Endothelial cell of umbilical vein (primary cell): ENCODE results near the gene ADAMTSL2. TPM values are rescaled to one million over a fixed set of nuclear protein-coding genes. Genes with fewer than 3 reads are reported as not detected.

Source experiments
- BruUV-seq: library from RNA; stranded (reverse); fragments of 400-500 nt; replicated peaks from 2 replicates; lab custom pipeline; 2021; lab: Mats Ljungman, UMichigan
- CTCF ChIA-PET: fragments of 300-600, 350-600 bp; sonication (Branson Sonifier 250); formaldehyde crosslinking; loops from one replicate; lab custom pipeline; 2021; ENCODE audit warnings: antibody characterized with exemption, inconsistent platforms; lab: Charles Lee
- POLR2A ChIA-PET: fragments of 300-600, 350-600 bp; sonication (Branson Sonifier 250); formaldehyde crosslinking; loops from one replicate; lab custom pipeline; 2021; ENCODE audit warnings: antibody characterized with exemption, inconsistent platforms; lab: Charles Lee
- DNase-seq: peaks from one replicate; pipeline ENCODE4 v3.0.0-alpha.2; 2011; ENCODE audit warnings: low read depth, low spot score
- FAIRE-seq: peaks from 2 replicates; lab custom pipeline; 2011; peaks lifted over from hg19 to GRCh38; lab: Jason Lieb, UNC
- H2AFZ ChIP-seq: 2 replicates; pipeline ENCODE4 v1.6.0; 2012; ENCODE audit warnings: low read depth, low read length, control low read depth, inconsistent platforms
- H3K27ac ChIP-seq: 2 replicates; pipeline ENCODE4 v1.5.1; 2011; ENCODE audit warnings: low read depth, mild to moderate bottlenecking, control low read depth, low read length, moderate library complexity; ENCODE audit not compliant: insufficient read depth
- H3K27me3 ChIP-seq, 2 experiments: 2 replicates each; pipeline versions ENCODE4 v1.6.0 to v1.6.1; 2011; ENCODE audit warnings: low read length in 2 of 2, mixed read lengths in 1 of 2; ENCODE audit not compliant: control insufficient read depth in 2 of 2, insufficient read depth in 2 of 2
- H3K36me3 ChIP-seq, 2 experiments: 2 replicates in 1 of 2; 3 replicates in 1 of 2; pipeline ENCODE4 v1.5.1; 2011; ENCODE audit warnings: low read length in 2 of 2, mild to moderate bottlenecking in 1 of 2, moderate library complexity in 1 of 2; ENCODE audit not compliant: control insufficient read depth in 2 of 2, insufficient read depth in 2 of 2; ENCODE audit errors: extremely low read depth in 1 of 2
- H3K4me1 ChIP-seq: 3 replicates; pipeline ENCODE4 v1.5.1; 2011; ENCODE audit warnings: mild to moderate bottlenecking, low read length; ENCODE audit not compliant: control insufficient read depth, insufficient read depth; ENCODE audit errors: extremely low read depth
- H3K4me2 ChIP-seq: 2 replicates; pipeline ENCODE4 v1.6.1; 2011; ENCODE audit warnings: low read length, control low read depth, mixed read lengths; ENCODE audit not compliant: insufficient read depth
- H3K4me3 ChIP-seq, 3 experiments: fragments of 200-600 bp in 1 of 3; sonication (generic), shearing (Covaris generic) in 1 of 3; replicated peaks in 1 of 3; 2 replicates each; pipeline ENCODE4 v1.5.1; 2011 to 2016; ENCODE audit warnings: control low read depth in 3 of 3, low read length in 3 of 3, mild to moderate bottlenecking in 2 of 3, inconsistent platforms in 1 of 3, low read depth in 1 of 3, moderate library complexity in 1 of 3; ENCODE audit not compliant: insufficient read depth in 1 of 3
- H3K79me2 ChIP-seq: 2 replicates; pipeline ENCODE4 v1.6.0; 2012; ENCODE audit warnings: low read length, inconsistent platforms; ENCODE audit not compliant: control insufficient read depth, insufficient read depth
- H3K9ac ChIP-seq: replicated peaks from 2 replicates; pipeline ENCODE3; 2011; ENCODE audit warnings: low read length, control low read depth; ENCODE audit not compliant: insufficient read depth; ENCODE audit errors: extremely low read depth
- H3K9me1 ChIP-seq: replicated peaks from 3 replicates; pipeline ENCODE4 v1.6.0; 2011; ENCODE audit warnings: mild to moderate bottlenecking, low read length; ENCODE audit not compliant: control insufficient read depth, insufficient read depth; ENCODE audit errors: extremely low read depth
- H3K9me3 ChIP-seq: replicated peaks from 2 replicates; pipeline ENCODE4 v1.5.1; 2012; ENCODE audit warnings: low read length, inconsistent platforms; ENCODE audit not compliant: control insufficient read depth, insufficient read depth
- H4K20me1 ChIP-seq: replicated peaks from 2 replicates; pipeline ENCODE3; 2011; ENCODE audit warnings: mild to moderate bottlenecking, low read length; ENCODE audit not compliant: control insufficient read depth, insufficient read depth; ENCODE audit errors: extremely low read depth
- CTCF ChIP-seq, 2 donors: IDR thresholded peaks; 1 replicate in 1 of 2; 2 replicates in 1 of 2; pipeline ENCODE4 v1.5.1; 2011; ENCODE audit warnings: low read length in 2 of 2, mild to moderate bottlenecking in 2 of 2, moderate library complexity in 2 of 2, control low read depth in 1 of 2, inconsistent platforms in 1 of 2, low read depth in 1 of 2; ENCODE audit not compliant: insufficient read depth in 1 of 2; ENCODE audit errors: extremely low read depth in 1 of 2
- EZH2 ChIP-seq: IDR thresholded peaks from 2 replicates; pipeline ENCODE4 v1.6.1; 2012; ENCODE audit warnings: borderline replicate concordance, low read depth, mild to moderate bottlenecking, moderate library complexity, low read length, inconsistent platforms; ENCODE audit not compliant: severe bottlenecking
- FOS ChIP-seq: IDR thresholded peaks from 2 replicates; pipeline ENCODE4 v1.6.1; 2011; ENCODE audit warnings: mild to moderate bottlenecking, low read length, moderate library complexity, borderline replicate concordance; ENCODE audit not compliant: insufficient read depth
- GATA2 ChIP-seq: IDR thresholded peaks from 2 replicates; pipeline ENCODE4 v1.7.0; 2011; ENCODE audit warnings: low read depth, mild to moderate bottlenecking, moderate library complexity, mixed read lengths, low read length; ENCODE audit not compliant: insufficient read length, insufficient read depth
- JUN ChIP-seq: IDR thresholded peaks from 2 replicates; pipeline ENCODE4 v1.6.1; 2011; ENCODE audit warnings: borderline replicate concordance, low read depth; ENCODE audit not compliant: insufficient read length, insufficient read depth
- MAX ChIP-seq: IDR thresholded peaks from 2 replicates; pipeline ENCODE4 v1.6.1; 2011; ENCODE audit not compliant: insufficient read depth, insufficient read length
- MYC ChIP-seq: IDR thresholded peaks from one replicate; pipeline ENCODE4 v1.6.1; 2011; ENCODE audit warnings: mild to moderate bottlenecking, low read depth, low read length
- POLR2A ChIP-seq: IDR thresholded peaks from 2 replicates; pipeline ENCODE4 v1.6.1; 2012; ENCODE audit warnings: low read depth, mild to moderate bottlenecking, control low read depth, low read length
- POLR2AphosphoS5 ChIP-seq: IDR thresholded peaks from 2 replicates; pipeline ENCODE4 v1.6.1; 2012; ENCODE audit warnings: low read depth, mild to moderate bottlenecking, control low read depth, low read length, moderate library complexity; ENCODE audit not compliant: insufficient read depth
- dilution Hi-C: fragments of 300-500 bp; cut with MboI; formaldehyde crosslinking; loops from one replicate; pipeline ENCODE4 v1.15.0; 2019; ENCODE audit warnings: low sequenced_read_pairs; ENCODE audit not compliant: extremely low pct_ligation_motif_present
- intact Hi-C: fragments of 100-400 bp; cut with micrococcal nuclease; formaldehyde crosslinking; loops from one replicate; pipeline ENCODE4 v1.10.0; 2022
- polyA plus RNA-seq, 4 experiments: library from polyadenylated mRNA; depleted of rRNA in 3 of 4; stranded (reverse) in 3 of 4; unstranded in 1 of 4; fragments of >200 nt; gene quantifications; 2 replicates each; pipeline versions ENCODE4 v1.2.1 to v1.2.3, GENCODE V29; 2011 to 2012; ENCODE audit warnings: missing spikeins in 1 of 4
- total RNA-seq: library from RNA; stranded (reverse); gene quantifications from 2 replicates; pipeline ENCODE4 v1.2.3, GENCODE V29; 2021

The ADAMTSL2 gene
- total and polyA plus RNA-seq, 2 donors (not counting 3 experiments of a cell fraction or from before 2014, with no cell fraction given), result not detected

GRCh38 chr9:133583111-133583510, 48.6 kb downstream of the ADAMTSL2 start:
- Histone ChIP-seq H3K4me3 (no peak overlapping the region), H3K27ac (no peak overlapping the region), H3K27me3 (peaks cover 2 to 4% of the 10 kb centered on the region in 2 experiments), H3K4me2 (no peak overlapping the region), H3K79me2 (no peaks in the 10 kb centered on the region), H3K4me1 (no peaks in the 10 kb centered on the region), H3K36me3 (no peaks in the 10 kb centered on the region), H4K20me1 (no peaks in the 10 kb centered on the region), H3K9me3 (no peaks in the 10 kb centered on the region), H3K9ac (no peak overlapping the region), H3K9me1 (no peaks in the 10 kb centered on the region), H2AFZ (no peak overlapping the region)
- DNase-seq (no peak), FAIRE-seq (no peak)
- intact Hi-C loops, result no loop called here
- no TSS peak for BruUV-seq
- POLR2A ChIA-PET, result no interaction called here
- CTCF ChIA-PET, result interaction anchor here (0.8 kb wide), 1 partner anchor 199 kb away, joined by 3 read pairs; no protein-coding TSS in a partner anchor
- TF ChIP-seq MYC (no peak), EZH2 (no peak), JUN (no peak), MAX (no peak), POLR2AphosphoS5 (no peak), CTCF (IDR thresholded peaks at IDR 0.05; ENCODE audit: extremely low read depth in 1 of 2, insufficient read depth in 1 of 2, low read depth in 1 of 2, low read length in 2 of 2) (no peak), POLR2A (no peak), GATA2 (no peak), FOS (no peak)
- dilution Hi-C loops, result no loop called here
